CD4-positive, alpha-beta T cell (primary cell): Measurements from ENCODE around the gene WDR37. TPM values are rescaled to one million over a fixed set of nuclear protein-coding genes. Genes with fewer than 3 reads are reported as not detected.

Source experiments
- ATAC-seq: fragments of 200-7000 bp; cut with Tn5 transposase; one replicate; pipeline ENCODE4 v1.10.0; 2022; ENCODE audit warnings: mild to moderate bottlenecking; ENCODE audit not compliant: poor library complexity
- CTCF ChIA-PET: fragments of 350-600 bp; sonication (Branson Sonifier 250); formaldehyde crosslinking; loops from one replicate; lab custom pipeline; 2021; ENCODE audit warnings: antibody characterized with exemption, inconsistent platforms; lab: Charles Lee
- POLR2A ChIA-PET: fragments of 350-600 bp; sonication (Branson Sonifier 250); formaldehyde crosslinking; loops from one replicate; lab custom pipeline; 2021; ENCODE audit warnings: antibody characterized with exemption, inconsistent platforms; lab: Charles Lee
- DNase-seq, 14 experiments: peaks; one replicate each; pipeline ENCODE4 v3.0.0-alpha.2; 2013 to 2020; ENCODE audit warnings: mixed read lengths in 2 of 14
- H3K27ac ChIP-seq, 2 donors: one replicate each; pipeline versions ENCODE4 v1.5.1 to v1.7.0; 2013; ENCODE audit warnings: low read length in 2 of 2, low read depth in 1 of 2, mild to moderate bottlenecking in 1 of 2
- H3K27me3 ChIP-seq, 2 experiments: 1 replicate in 1 of 2; 2 replicates in 1 of 2; pipeline versions ENCODE4 v1.6.1 to v1.7.0; 2013; ENCODE audit warnings: low read length in 2 of 2, control low read depth in 1 of 2, mild to moderate bottlenecking in 1 of 2, moderate library complexity in 1 of 2; ENCODE audit not compliant: insufficient read depth in 2 of 2, control insufficient read depth in 1 of 2
- H3K36me3 ChIP-seq: one replicate; pipeline ENCODE4 v1.6.1; 2013; ENCODE audit warnings: low read length, control low read depth; ENCODE audit not compliant: insufficient read depth
- H3K4me1 ChIP-seq: one replicate; pipeline ENCODE4 v1.6.1; 2013; ENCODE audit warnings: low read length, control low read depth; ENCODE audit not compliant: insufficient read depth
- H3K4me3 ChIP-seq: one replicate; pipeline ENCODE4 v1.5.1; 2013; ENCODE audit warnings: mild to moderate bottlenecking, low read length, moderate library complexity
- H3K9me3 ChIP-seq, 2 experiments: 1 replicate in 1 of 2; 2 replicates in 1 of 2; pipeline versions ENCODE4 v1.6.1 to v1.7.0; 2013; ENCODE audit warnings: low read length in 2 of 2, mild to moderate bottlenecking in 2 of 2, control low read depth in 1 of 2, moderate library complexity in 1 of 2; ENCODE audit not compliant: control insufficient read depth in 1 of 2, insufficient read depth in 1 of 2
- H3K27ac Mint-ChIP-seq: one replicate; pipeline ENCODE4 v1.8.0; 2020; ENCODE audit warnings: mixed read lengths
- H3K27me3 Mint-ChIP-seq: one replicate; pipeline ENCODE4 v1.8.0; 2021; ENCODE audit warnings: mixed read lengths
- H3K36me3 Mint-ChIP-seq: one replicate; pipeline ENCODE4 v1.8.0; 2021; ENCODE audit warnings: low read depth, mixed read lengths
- H3K4me1 Mint-ChIP-seq: one replicate; pipeline ENCODE4 v1.8.0; 2021; ENCODE audit warnings: low read depth, mixed read lengths
- H3K4me3 Mint-ChIP-seq: one replicate; pipeline ENCODE4 v1.8.0; 2020; ENCODE audit warnings: mild to moderate bottlenecking, mixed read lengths
- H3K9me3 Mint-ChIP-seq: one replicate; pipeline ENCODE4 v1.8.0; 2020; ENCODE audit warnings: mixed read lengths
- CTCF ChIP-seq: fragments of 200-600 bp; IDR thresholded peaks from one replicate; pipeline ENCODE4 v1.8.0; 2022; ENCODE audit warnings: antibody characterized with exemption, mild to moderate bottlenecking
- intact Hi-C, 2 experiments: fragments of 100-400 bp; cut with DNase I in 1 of 2; cut with micrococcal nuclease in 1 of 2; formaldehyde crosslinking; loops; one replicate each; pipeline versions ENCODE4 v1.15.1 to v1.9.0; 2023 to 2025; cut with DNase I, micrococcal nuclease
- total RNA-seq, 174 experiments: library from RNA in 2 of 174; stranded (reverse) in 2 of 174; gene quantifications; one replicate each; pipeline ENCODE4 v1.2.3 and lab custom pipeline; 2021 to 2026

Gene WDR37
- total RNA-seq, 2 experiments from 2014 or later, result 17.0 to 17.7 TPM

- Histone ChIP-seq H3K36me3 (peaks cover 91% of the 10 kb centered on the region), H3K27ac (no peak overlapping the region), H3K9me3 (peaks cover 0 to 6% of the 10 kb centered on the region in 2 experiments), H3K27me3 (no peaks in the 10 kb centered on the region), H3K4me3 (no peak overlapping the region), H3K4me1 (peaks cover 23% of the 10 kb centered on the region)
- POLR2A ChIA-PET, result no interaction called here
- Mint-ChIP-seq H3K4me1 (peaks cover 55% of the 10 kb centered on the region), H3K9me3 (no peaks in the 10 kb centered on the region), H3K27me3 (no peaks in the 10 kb centered on the region), H3K36me3 (peaks cover 94% of the 10 kb centered on the region), H3K4me3 (no peak overlapping the region), H3K27ac (peak overlapping the region; percentile 77)
- TF ChIP-seq CTCF, result no peak
- no peak for ATAC-seq
- no peak for DNase-seq
- intact Hi-C loops, result loop anchor here in 1 of 2 experiments (10.0 kb wide), 1 partner anchor 266 kb away; no protein-coding TSS in a partner anchor
- CTCF ChIA-PET, result no interaction called here
Measured at GRCh38 chr10:1119027-1119426, 62.8 kb downstream of the WDR37 start.

GRCh38 chr10:1119501-1119900 lies 63.3 kb downstream of the WDR37 start:
- ChIA-PET CTCF (no interaction called here), POLR2A (no interaction called here)
- Mint-ChIP-seq H3K4me3 (no peak overlapping the region), H3K9me3 (no peaks in the 10 kb centered on the region), H3K36me3 (peaks cover 96% of the 10 kb centered on the region), H3K4me1 (peaks cover 60% of the 10 kb centered on the region), H3K27ac (peak overlapping the region; percentile 77), H3K27me3 (no peaks in the 10 kb centered on the region)
- Histone ChIP-seq H3K27ac (no peak overlapping the region), H3K27me3 (no peaks in the 10 kb centered on the region), H3K4me1 (peaks cover 23% of the 10 kb centered on the region), H3K9me3 (peaks cover 0 to 6% of the 10 kb centered on the region in 2 experiments), H3K36me3 (peaks cover 92% of the 10 kb centered on the region), H3K4me3 (no peak overlapping the region)
- ATAC-seq, result no peak
- no peak for TF ChIP-seq CTCF
- intact Hi-C loops, result loop anchor here in 1 of 2 experiments (10.0 kb wide), 1 partner anchor 265 kb away; no protein-coding TSS in a partner anchor
- DNase-seq, result no peak

GRCh38 chr10:1120306-1120705 lies 64.1 kb downstream of the WDR37 start:
- no peak for TF ChIP-seq CTCF
- intact Hi-C loops, result no loop called here
- H3K27me3 Mint-ChIP-seq, result no peaks in the 10 kb centered on the region
- no peak overlapping the region for H3K4me3 Mint-ChIP-seq
- no peaks in the 10 kb centered on the region for H3K27me3 ChIP-seq
- H3K4me3 ChIP-seq, result no peak overlapping the region
- H3K9me3 ChIP-seq, result peaks cover 0 to 6% of the 10 kb centered on the region in 2 experiments
- H3K27ac Mint-ChIP-seq, result peak overlapping the region; percentile 77
- H3K36me3 Mint-ChIP-seq, result peaks cover 96% of the 10 kb centered on the region
- ChIA-PET POLR2A (interaction anchor here (1.0 kb wide), 1 partner anchor 71 kb away, joined by 4 read pairs; the partner anchor contains the start of gene IDI1), CTCF (no interaction called here)
- H3K4me1 Mint-ChIP-seq, result peaks cover 63% of the 10 kb centered on the region
- peaks cover 23% of the 10 kb centered on the region for H3K4me1 ChIP-seq
- no peaks in the 10 kb centered on the region for H3K9me3 Mint-ChIP-seq
- H3K27ac ChIP-seq, result no peak overlapping the region
- H3K36me3 ChIP-seq, result peaks cover 92% of the 10 kb centered on the region
- ATAC-seq (no peak), DNase-seq (no peak)
